ENCODE results near the gene UNC13D. TPM values are rescaled to one million over a fixed set of nuclear protein-coding genes. Genes with fewer than 3 reads are reported as not detected.

UNC13D gene
- total and polyA plus RNA-seq, 7 donors, result 1.7 to 12.8 (median 5.1) TPM

DNA sequence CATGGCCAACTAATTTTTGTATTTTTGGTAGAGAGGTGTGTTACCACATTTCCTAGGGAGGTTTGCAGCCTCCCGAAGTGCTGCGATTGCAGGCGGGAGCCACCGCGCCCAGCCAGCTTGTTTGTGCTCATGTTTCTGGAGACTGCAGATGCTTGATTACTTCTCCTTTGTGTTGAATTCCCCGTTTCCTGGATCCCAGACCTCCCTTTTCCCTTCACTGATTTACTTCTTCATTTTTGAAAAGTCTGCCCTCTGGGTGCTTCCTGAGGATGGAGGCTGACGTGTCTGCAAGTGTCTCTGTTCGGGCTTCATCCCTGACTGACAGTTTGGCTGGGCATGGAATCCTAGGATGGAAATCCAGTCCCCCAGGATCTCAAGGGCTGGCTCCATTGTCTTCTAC, 41.2 kb upstream of the UNC13D start:
- ATAC-seq, result no peak

DNA sequence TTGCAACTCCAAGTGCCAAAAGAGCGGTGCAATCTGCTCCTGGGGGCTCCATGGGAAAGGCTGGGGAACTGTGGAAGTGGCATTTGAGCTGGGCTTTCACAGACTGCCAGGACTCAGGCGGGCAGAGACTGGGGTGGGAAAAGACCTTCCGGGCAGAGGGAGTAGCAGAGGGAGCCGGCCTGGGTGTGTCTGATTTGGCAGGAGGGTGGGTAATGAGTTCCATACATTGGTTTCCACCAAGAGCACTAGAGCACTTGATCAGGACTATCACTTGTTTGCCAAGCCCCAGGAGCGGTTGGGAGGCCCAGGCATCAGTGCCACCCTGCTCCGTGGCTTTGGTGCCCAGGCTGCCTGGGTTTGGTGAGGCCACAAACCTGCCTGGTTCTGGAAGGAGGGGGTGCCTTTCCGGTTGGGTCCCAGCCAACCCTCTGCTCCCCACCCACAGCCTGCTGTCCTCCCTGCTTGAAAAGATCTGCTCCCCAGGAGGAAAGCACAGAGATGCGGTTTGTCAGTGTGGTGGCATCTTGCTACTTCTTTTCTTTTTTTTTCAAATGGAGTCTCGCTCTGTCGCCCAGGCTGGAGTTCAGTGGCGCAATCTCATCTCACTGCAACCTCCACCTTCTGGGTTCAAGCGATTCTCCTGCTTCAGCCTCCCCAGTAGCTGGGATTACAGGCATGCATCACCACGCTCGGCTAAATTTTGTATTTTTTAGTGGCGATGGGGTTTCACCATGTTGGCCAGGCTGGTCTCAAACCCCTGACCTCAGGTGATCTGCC, 37.7 kb upstream of the UNC13D start:
- no peak for ATAC-seq
- intact Hi-C loops (cut with DNase I), result no loop called here
- no peaks in the 10 kb centered on the region for H3K9me3 ChIP-seq
- TF ChIP-seq CTCF (IDR thresholded peaks at IDR 0.05), result no peak
- H3K27me3 ChIP-seq (ENCODE audit: insufficient read depth in 3 of 3, low read length in 2 of 3), result no peaks in the 10 kb centered on the region
- WGBS, 3 donors, result 83 to 96% (median 84%) methylated on average over 9 to 15 of the region's 15 CpGs
- no peak overlapping the region for H3K27ac ChIP-seq
- DNase-seq, result no peak
- H3K36me3 ChIP-seq (ENCODE audit: insufficient read depth in 1 of 2, low read depth in 1 of 2), result no peaks in the 10 kb centered on the region
- no peak overlapping the region for H3K4me3 ChIP-seq
- peaks cover 2% of the 10 kb centered on the region for H3K4me1 ChIP-seq

More for the DNA sequence above, 41.2 kb upstream of the UNC13D start:
- no peaks in the 10 kb centered on the region for H3K9me3 ChIP-seq
- no peaks in the 10 kb centered on the region for H3K27me3 ChIP-seq (ENCODE audit: insufficient read depth in 3 of 3, low read length in 2 of 3)
- no peak for TF ChIP-seq CTCF (IDR thresholded peaks at IDR 0.05)
- WGBS, 3 donors, result 71 to 79% (median 77%) methylated on average over 8 of the region's 8 CpGs
- intact Hi-C loops (cut with DNase I), result no loop called here
- no peak overlapping the region for H3K4me3 ChIP-seq
- H3K4me1 ChIP-seq, result no peaks in the 10 kb centered on the region
- no peak overlapping the region for H3K27ac ChIP-seq
- peaks cover 0 to 24% of the 10 kb centered on the region in 2 donors for H3K36me3 ChIP-seq (ENCODE audit: insufficient read depth in 1 of 2, low read depth in 1 of 2)
- DNase-seq, result no peak

- Histone ChIP-seq H3K27ac (no peak overlapping the region), H3K4me3 (no peak overlapping the region), H3K4me1 (peaks cover 18% of the 10 kb centered on the region), H3K27me3 (ENCODE audit: insufficient read depth in 3 of 3, low read length in 2 of 3) (no peaks in the 10 kb centered on the region), H3K9me3 (no peaks in the 10 kb centered on the region), H3K36me3 (ENCODE audit: insufficient read depth in 1 of 2, low read depth in 1 of 2) (peaks cover 0 to 4% of the 10 kb centered on the region in 2 donors)
- ATAC-seq, result no peak
- no peak for DNase-seq
- TF ChIP-seq CTCF (IDR thresholded peaks at IDR 0.05), result no peak
- 51 to 74% (median 60%) methylated on average over 7 of the region's 7 CpGs for WGBS, 3 donors
- intact Hi-C loops (cut with DNase I), result no loop called here
Measured at GRCh38 chr17:75880266-75880665, 36.1 kb upstream of the UNC13D start.

- no peak for TF ChIP-seq CTCF (IDR thresholded peaks at IDR 0.05)
Measured at GRCh38 chr17:75878174-75878998, 34.2 kb upstream of the UNC13D start, which contains the start of gene TRIM47. TRIM47 (minus strand) TSS chr17:75878581; CDS start chr17:75878548, 33 bp downstream.

More at GRCh38 chr17:75878174-75878998, 34.2 kb upstream of the UNC13D start, which contains the start of gene TRIM47:
- peaks cover 0 to 20% of the 10 kb centered on the region in 2 donors for H3K36me3 ChIP-seq (ENCODE audit: insufficient read depth in 1 of 2, low read depth in 1 of 2)
- 2 to 3% (median 2%) methylated on average over 61 to 87 of the region's 87 CpGs for WGBS, 3 donors
- no peaks in the 10 kb centered on the region for H3K9me3 ChIP-seq
- DNase-seq (peak; percentile 77 to 83), ATAC-seq (peak; percentile 11 to 34 (median 31))
- H3K27me3 ChIP-seq (ENCODE audit: insufficient read depth in 3 of 3, low read length in 2 of 3), result no peaks in the 10 kb centered on the region
- H3K27ac ChIP-seq, result peak within 1 kb of the TSS; percentile 90
- intact Hi-C loops (cut with DNase I), result no loop called here
- peak within 1 kb of the TSS; percentile 77 for H3K4me3 ChIP-seq
- H3K4me1 ChIP-seq, result peaks cover 28% of the 10 kb centered on the region
